Measurements from ENCODE around the gene UFSP1.

Gene UFSP1

GRCh38 chr7:100895701-100895955, 6.1 kb upstream of the UFSP1 start, which contains the start of gene ACHE:
TSS of gene ACHE (minus strand) at chr7:100895888. CDS start at chr7:100894232, 1,656 bp downstream.
- DNase-seq, result no peak

- DNase-seq, result no peak
These were observed 5.6 kb upstream of the UFSP1 start for GRCh38 chr7:100894860-100895700.

GRCh38 chr7:100893910-100894721, 4.6 kb upstream of the UFSP1 start:
- no peak for DNase-seq

DNA sequence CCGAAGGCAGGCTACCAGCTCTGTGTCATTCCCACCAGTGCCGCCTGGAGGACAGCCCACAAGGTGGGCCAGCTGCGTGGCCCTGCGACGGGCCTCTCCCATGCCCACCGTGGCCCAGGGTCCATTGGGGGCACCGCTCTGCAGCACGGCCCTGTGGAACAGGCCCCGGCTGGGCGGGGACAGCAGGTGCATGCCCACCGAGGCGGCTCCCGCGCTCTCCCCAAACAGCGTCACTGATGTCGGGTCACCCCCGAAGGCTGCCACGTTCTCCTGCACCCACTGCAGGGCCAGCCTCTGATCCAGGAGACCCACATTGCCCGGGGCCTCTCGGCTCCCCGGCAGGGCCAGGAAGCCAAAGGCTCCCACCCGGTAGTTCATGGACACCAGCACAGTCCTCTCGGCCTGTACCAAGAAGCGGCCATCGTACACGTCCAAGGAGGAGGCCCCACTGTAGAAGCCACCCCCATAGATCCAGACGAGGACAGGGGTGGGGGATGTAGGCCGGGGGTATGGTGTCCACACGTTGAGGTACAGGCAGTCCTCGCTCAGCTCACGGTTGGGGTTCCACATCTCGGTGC, 3.9 kb upstream of the UFSP1 start:
- no peak for DNase-seq

DNA sequence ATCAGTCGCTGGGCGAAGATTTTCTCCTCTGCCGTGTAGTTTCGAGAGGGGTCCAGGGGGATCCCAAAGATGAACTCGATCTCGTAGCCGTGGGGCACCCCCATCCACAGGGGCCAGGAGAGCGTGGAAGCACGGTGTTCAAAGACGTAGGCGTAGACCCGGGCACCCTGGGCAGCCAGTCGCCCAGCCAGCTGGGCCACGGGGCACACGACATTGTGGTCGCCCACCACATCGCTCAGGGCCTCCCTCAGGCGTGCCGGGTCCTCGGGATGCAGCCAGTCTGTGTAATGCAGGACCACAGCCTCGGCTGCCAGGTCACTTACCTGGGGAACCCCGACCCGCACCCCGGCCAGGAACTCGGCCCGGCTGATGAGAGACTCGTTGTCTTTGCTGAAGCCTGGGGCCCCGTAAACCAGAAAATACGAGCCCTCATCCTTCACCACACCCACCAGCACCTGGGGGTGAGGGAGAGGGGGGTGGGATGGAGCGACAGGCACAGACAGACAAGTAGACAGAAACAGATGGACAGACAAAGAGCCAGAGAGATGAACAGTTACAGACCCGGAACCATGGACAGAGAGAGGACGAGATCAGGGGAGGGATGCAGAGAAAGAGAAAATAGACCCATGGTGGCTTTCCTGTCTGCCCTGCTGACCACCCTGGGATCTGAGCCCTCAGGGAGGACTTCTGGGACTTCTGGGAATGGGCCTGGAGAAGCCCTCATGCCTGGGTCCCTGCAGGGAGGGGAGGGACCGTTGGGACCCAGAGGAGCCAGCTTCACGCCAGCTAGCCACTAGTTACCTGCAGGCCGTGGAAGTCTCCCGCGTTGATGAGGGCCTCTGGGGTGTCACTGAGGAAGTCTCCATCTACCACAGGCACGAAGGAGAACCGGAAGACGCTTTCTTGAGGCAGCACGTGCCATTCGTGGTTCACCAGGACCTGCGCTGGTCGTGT, 3.1 kb upstream of the UFSP1 start:
- DNase-seq, result no peak

GRCh38 chr7:100891568-100892247, 2.2 kb upstream of the UFSP1 start:
- DNase-seq, result no peak

DNA sequence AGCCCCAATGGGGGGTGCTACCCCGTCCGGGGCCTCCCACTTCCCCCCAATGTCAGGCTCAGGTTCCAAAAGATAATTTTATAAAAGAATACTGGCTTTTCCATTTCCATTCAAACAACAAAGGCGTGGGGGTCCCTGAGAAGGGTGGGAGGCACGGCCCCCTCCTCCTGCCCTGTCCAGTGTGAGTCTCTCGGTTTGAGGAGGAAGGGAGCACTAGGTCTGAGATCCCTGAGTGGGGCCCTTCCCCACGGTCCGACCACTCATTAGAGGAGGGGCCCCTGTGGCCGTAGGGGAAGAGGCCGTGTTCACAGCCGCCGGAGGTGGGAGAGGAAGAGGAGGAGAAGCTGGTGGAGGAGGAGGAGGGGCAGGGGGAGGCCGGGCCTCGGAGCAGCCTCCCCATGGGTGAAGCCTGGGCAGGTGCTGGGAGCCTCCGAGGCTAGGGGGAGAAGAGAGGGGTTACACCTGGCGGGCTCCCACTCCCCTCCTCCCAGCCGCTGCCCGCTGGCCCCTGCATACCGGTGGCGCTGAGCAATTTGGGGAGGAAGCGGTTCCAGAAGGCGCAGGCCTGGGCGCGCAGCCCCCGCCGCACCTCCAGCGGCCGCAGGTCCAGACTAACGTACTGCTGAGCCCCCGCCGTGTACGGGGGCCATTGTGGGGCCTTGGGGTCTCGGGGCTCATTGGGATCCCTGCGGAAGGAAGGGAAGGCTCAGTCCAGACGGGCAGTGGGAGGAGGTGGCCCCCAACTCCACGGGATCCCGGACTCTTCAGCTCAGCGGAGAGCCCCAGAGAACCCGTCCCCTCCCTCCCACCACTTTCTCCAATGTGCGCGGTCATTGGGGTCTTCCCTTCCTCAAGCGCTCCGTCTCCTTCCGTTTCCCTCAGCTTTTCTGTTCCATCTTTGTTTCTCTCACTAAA, 1.4 kb upstream of the UFSP1 start:
- no peak for DNase-seq

- no peak for DNase-seq
These were observed 1.1 kb downstream of the UFSP1 start for GRCh38 chr7:100888291-100888987.

DNA sequence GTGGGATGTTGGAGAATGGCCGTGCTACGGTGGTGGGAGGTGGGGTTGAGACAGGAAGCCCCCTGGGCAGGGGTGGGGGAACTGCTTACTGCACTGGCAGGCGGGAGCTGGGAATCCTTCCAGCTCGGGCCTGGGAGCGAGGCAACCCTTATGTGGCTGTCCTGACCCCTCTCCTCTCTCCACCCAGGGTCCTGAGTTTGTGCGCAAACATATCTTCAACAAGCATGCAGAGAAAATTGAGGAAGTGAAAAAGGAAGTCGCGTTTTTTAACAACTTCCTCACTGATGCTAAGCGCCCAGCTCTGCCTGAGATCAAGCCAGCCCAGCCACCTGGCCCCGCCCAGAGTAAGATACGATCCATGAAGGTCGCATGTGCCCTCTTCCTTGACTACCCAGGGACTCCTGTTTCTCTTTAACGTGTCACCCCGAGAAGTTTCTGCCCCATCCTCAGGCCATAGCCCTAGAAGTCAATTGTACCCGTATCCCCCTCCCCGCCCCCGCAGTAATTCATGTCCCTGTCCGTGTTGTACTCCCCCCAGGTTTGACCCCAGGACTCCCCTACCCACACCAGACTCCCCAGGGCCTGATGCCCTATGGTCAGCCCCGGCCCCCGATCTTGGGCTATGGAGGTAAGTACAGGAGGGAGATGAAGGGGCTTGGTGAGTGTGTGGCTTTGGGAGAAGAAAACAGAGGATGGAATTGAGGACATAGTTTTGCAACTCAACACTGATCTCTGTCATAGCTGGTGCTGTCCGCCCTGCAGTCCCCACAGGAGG, 1.8 kb downstream of the UFSP1 start:
- DNase-seq, result no peak

DNA sequence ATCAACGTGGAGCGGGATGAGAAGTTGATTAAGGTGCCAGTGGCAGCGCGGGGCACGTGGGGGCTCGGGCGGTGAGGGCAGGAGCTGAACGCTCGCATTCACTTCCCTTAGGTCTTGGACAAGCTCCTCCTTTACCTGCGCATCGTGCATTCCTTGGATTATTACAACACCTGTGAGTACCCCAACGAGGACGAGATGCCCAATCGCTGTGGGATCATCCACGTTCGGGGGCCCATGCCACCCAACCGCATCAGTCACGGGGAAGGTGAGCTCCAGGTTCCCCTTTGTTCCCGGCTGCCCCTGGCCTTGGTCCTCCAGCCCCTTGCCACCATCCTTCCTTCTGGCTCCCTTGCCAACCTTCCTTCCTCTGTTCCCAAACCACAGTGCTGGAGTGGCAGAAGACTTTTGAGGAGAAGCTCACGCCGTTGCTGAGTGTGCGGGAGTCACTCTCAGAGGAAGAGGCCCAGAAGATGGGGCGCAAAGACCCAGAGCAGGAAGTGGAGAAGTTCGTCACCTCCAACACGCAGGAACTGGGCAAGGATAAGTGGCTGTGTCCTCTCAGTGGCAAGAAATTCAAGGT, 2.5 kb downstream of the UFSP1 start:
- DNase-seq, result no peak

DNA sequence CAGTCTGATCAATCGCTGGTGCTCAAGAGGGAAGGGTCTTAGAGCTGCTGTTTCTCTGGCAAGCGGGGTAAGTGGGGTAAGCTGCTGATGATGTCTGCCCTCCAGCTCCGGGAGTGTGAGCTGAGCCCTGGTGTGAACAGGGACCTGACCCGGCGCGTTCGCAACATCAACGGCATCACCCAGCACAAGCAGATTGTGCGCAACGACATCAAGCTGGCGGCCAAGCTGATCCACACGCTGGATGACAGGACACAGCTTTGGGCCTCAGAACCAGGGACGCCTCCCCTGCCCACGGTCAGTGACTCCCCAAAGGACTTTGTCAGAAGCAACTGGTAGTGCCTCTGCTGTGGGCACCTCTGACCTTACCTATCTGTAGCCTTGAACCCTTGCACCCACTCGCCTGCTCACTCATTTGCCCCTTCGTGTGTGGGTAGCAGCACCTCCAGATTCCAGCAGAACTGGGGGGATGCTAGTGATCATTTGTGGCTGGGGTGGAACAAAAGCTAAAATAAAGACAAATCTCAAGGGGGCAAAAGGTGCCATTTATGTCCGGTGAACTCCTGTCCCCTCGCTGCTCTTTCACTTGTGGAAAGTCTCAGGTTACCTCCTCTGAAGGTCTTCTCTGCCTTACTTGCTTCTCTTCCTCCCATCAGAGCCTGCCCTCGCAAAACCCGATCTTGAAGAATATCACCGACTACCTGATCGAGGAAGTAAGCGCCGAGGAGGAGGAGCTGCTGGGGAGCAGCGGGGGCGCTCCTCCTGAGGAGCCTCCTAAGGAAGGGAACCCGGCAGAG, 3.2 kb downstream of the UFSP1 start:
- no peak for DNase-seq

GRCh38 chr7:100885440-100886141, 3.9 kb downstream of the UFSP1 start:
- DNase-seq, result no peak

- DNase-seq, result no peak
These were observed 4.6 kb downstream of the UFSP1 start for GRCh38 chr7:100884736-100885439.

- no peak for DNase-seq
These were observed 6.6 kb downstream of the UFSP1 start for GRCh38 chr7:100882785-100883526.

GRCh38 chr7:100882201-100882600, 7.3 kb downstream of the UFSP1 start:
- no peak for DNase-seq

- no peak for DNase-seq
These were observed 8.4 kb downstream of the UFSP1 start for GRCh38 chr7:100881136-100881535.

Measured in NCI-H1092 (cell line).